Central memory CD4-positive, alpha-beta T cell (primary cell): ENCODE results near the gene TMEM258.

Experiments
- DNase-seq: peaks from one replicate; pipeline ENCODE4 v3.0.0; 2022

Gene TMEM258

DNA sequence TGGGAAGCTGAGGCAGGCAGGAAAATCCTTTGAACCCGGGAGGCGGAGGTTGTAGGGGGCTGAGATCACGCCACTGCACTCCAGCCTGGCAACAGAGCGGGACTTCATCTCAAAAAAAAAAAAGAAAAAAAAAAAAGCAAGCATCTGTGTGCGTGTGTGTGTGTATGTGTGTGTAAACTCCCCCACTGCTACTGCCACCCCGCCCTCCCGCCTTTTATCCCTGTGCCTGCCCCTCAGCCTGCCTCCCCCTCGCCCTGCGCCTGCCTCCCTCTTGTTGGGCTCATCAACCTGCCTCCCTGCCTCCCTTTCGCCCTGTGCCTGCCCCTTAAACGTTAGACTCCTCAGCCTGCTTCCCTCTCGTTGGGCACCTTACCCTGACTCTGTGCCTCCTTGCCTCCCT lies 18.0 kb downstream of the TMEM258 start:
- no peak for DNase-seq

DNA sequence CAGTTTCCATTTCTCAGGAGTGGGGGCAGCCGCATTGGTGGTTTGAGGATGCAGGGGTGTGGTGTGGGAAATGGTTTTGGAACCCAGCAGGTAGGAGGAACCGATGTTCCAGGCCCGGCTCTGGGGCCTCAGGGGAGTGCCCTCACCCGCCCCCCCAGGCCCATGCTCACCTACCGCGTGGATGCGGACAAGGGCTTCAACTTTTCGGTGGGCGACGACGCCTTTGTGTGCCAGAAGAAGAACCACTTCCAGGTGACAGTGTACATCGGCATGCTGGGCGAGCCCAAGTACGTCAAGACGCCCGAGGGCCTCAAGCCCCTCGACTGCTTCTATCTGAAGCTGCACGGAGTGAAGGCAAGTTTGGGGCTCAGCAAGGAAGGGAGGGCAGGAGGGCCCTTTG lies 18.6 kb downstream of the TMEM258 start:
- DNase-seq: no peak

DNA sequence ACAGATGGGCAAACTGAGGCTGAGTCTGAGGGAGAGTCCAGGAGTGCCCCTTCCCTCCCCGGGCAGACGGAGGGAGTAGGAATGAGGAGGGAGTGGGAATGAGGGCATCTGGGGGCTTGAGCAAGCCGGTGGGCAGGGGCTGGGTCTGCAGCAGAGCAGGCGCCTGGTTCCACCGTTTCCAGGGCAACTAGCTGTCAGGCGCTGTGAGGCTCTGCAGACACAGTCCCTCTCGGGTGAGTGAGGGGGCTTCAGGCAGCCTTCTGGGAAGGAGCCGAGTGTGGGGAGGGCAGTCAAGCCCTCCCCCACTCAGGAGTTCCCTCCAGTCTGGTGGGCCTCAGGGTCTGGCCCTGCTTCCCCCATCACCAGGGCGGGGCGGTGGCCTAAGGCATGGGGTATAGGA lies 19.0 kb downstream of the TMEM258 start:
- DNase-seq: no peak

DNA sequence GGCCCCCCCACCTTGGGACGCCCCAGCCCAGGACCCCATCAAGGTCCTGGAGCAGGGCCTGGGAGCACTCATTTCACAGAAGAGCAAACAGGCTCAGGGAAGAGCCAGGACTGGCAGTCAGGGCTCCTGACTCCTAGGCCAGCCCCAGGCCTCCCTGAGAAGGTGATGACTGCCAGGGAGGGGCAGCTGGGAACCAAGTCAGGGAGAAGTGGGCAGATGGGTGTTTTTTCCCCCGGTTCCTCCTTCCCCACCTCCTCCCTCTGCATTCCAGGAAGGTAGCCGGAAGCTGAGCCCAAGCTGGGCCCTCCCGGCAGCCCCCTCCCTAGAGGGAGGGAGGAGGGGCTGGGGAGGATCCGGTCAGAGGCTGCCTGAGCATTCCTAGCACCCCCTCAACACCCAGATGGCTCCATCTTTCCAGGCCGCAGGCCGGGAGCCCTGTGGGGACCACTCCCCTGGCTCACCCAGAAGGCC lies 20.4 kb downstream of the TMEM258 start:
- DNase-seq: no peak

DNA sequence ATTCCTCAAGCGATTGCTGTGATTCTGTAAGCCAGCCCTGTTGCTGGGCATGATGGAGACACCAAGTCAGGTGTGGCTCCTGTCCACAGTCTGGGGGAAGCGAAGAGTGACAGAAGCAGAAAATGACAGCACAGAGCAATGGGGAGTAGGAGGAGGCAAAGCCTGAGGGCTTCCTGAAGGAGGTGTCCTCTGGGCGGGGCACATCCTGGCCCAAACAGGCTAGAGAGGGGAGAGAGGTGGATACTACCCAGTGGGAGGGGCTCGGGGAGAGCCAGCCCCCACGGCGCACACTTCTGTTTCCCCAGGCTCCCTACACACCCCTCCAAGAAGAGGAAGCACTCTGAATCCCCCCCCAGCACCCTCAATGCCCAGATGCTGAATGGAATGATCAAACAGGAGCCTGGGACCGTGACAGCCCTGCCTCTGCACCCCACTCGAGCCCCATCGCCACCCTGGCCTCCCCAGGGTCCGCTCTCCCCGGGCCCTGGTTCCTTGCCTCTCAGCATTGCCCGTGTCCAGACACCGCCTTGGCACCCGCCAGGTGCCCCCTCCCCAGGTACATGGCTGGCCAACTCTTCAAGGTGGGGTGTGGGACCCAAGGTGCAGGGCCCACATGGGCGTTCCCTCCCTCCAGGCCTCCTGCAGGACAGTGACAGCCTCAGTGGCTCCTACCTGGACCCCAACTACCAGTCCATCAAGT lies 21.1 kb downstream of the TMEM258 start:
- no peak for DNase-seq

DNA sequence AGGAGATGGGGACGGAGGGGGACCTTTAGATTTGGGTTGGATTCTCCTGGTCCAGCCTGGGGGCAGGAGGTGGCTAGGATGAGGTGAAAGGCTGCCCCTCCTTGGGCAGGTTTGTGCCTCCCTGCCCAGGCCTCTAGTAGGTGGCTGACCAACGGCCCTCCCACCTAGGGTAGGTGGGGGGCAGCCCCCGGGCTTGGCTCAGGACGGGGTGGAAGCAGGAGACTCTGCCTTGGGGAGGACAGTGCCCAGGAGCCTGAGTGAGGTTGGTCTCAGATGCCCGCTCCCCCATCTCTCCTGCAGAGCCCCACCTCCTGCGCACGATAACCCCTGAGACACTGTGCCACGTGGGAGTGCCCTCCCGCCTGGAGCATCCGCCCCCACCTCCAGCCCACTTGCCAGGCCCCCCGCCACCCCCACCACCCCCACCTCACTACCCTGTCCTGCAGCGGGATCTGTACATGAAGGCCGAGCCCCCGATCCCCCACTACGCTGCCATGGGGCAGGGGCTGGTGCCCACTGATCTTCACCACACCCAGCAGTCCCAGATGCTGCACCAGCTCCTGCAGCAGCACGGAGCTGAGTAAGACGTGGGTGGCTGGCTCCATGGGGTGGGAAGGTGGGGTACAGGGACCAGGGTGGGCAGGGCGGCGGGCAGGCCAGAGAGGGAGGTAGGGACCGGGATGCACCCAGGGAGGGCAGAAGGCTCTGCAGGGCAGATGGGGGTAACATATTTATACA lies 22.3 kb downstream of the TMEM258 start:
- no peak for DNase-seq

DNA sequence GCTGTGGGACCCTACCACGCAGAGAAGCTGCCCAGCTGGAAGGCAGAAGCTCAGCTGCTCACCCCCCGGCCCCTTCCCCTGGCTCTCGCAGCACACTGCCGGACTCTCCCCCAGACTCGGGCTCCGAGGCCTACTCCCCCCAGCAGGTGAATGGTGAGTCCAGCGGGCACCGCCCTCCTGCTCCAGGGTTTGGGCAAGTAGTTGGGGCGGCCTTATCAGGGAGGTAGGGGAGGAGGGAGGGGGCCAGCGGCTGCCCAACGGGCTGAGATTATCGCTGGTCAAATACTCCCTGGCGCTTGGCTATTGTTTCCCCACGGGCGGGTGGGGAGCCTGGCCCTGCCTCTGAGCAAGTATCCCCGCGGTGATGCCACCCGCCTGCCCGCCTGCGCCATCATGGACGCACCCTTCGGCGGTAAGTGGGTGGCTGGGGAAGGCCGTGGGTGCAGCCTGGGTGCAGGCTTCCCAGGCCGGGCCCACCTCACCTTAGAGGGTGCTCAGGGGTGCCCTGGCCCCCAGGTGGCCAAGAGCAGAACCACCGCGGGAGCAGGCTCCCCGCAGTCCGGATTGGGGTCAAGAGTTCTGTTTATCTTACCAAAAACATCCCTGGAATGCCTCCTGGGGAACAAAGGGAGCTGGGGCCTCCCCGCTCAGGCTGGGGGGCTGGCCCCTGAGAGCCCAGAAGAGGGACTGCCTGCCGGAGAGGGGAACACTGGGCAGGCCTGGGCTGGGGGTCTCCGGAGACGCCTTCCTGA lies 23.1 kb downstream of the TMEM258 start:
- DNase-seq: no peak

DNA sequence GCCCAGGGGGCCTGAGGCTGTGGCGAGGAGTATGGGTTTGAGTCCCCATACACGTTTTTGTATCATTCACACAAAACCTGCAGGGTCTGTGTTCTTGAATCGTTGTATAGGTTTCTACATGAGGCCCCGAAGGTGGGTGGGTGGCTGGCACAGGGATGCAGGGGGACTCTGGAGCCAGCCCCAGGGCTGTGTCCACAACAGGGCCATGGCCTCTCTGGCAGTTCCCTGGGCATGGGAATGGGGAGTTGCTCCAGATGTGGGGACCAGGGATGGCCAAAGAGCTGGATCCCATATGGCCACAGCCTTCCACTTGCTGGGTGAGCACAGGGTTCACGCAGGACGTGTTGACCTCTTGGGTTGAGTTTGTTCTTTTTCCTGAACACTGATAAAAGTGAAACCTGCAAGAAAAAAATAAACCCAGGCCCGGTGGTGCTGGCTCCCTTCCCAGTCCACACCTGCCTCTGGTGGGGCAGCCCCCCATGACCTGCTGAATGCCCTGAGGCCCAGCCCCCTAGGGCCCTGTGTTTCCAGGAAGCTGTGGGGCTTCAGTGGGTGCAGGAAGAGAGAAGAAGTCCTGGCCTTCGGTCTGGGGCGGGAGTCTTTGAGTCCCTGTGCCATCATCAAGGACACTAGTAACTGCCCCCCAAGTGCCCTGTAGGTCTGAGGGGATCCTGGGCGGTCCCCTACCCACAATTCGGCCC lies 23.9 kb downstream of the TMEM258 start:
- no peak for DNase-seq

DNA sequence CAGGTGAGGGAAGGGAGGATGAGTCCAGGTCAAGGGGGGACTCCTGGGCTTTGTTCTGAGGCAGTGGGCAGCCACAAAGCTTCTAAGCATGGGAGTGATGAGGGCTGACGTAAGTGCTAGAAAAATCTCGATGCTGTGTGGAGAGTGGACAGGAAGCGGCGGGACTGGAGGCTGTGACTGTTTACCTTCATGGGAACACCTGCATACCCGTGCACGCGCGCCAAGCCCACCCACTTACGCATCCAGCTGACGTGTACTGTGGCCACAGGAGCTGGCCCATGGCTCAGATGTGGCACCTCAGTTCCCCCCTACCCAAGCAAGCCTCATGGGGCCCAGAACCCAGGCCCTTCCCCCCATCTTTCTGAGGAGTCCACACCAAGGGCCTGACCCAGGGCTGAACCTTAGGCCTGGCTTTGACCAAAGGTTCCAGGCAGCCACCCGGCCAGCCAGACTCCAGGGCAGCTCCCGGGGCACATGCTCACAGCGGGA lies 26.0 kb downstream of the TMEM258 start:
- DNase-seq: no peak

DNA sequence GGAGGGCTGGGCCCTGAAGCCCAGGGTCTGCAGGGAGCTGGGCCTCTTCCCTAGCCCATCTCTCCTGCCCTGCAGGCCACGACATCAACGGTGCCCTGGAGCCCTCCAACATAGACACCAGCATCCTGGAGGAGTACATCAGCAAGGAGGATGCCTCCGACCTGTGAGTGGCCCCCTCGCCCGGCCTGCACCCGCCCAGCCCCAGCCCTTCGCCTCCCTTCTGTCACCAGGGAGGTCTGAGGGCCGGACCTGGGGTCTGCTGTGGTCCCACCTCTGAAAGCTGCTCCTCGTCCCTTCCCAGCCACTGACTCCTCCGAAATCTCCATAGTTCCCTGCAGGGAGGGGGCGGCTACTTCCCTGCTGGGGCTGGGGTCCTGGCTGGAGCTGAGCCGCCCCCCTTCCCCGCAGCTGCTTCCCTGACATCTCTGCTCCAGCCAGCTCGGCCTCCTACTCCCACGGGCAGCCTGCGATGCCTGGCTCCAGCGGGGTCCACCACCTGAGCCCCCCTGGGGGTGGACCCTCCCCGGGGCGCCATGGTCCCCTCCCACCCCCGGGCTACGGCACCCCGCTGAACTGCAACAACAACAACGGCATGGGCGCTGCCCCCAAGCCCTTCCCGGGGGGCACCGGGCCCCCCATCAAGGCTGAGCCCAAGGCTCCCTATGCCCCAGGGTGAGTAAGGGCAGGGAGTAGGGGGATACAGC lies 26.7 kb downstream of the TMEM258 start:
- no peak for DNase-seq

DNA sequence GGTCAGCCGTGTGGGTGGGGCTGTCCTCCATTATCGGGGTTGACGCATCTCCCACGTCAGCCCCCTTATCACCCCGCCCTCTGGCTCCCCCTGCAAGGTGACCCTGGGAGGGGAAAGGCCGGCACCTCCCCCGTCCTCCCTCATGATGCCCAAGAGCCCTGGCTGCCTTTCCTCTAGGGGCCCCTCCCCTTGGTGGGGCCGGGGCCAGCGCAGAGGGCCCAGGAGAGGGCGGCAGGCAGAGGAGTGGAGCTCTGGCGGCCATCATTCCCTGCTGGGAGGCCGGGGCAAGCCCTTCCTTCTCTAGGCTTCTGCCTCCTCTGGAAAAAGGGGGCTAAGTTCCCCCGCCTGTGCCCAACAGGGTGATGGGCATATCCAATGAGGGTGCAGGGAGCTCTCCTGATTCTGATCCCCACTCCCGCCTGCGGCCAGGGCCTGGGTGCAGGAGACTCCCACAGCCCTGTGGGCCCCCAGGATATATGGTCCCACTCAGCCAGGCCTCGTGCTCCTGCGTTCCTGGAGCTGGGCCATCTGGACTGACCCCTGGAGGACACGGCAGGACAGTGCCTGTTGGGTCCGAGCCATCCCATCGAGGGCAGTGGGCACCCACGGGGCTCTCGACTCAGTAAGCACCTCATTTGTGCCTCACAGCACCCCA lies 27.7 kb downstream of the TMEM258 start:
- no peak for DNase-seq

DNA sequence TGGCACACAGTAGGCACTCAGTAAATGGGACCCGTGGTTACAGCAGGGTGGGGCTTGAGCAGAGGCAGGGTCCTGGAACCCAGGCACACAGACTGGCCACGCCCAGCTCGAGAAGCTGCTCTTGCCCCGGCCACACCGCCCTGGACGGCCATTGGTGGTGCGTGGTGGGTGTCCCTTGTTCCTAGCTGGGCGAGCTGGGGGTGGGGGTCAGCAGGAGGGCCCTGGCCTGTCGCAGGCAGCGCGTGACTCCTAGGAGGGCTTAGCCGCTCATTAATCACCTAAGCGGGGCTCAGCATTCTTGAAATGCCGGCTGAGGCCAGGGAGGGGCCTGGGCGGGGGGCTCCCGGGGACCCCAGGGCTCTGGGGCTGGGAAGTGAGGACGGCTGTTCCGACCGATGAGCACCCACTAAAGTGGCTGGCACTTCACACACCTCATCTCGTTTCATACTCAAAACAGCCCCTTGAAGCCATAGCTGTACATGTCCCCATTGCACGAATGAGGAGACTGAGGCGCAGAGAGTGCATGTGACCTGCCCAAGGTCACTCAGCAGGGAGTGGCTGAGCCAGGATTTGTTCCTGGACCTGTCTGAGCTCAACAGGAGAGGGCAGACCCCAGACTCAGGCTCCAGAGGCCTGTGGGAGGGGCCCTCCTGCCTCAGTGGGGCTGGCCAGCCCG lies 28.3 kb downstream of the TMEM258 start:
- no peak for DNase-seq

DNA sequence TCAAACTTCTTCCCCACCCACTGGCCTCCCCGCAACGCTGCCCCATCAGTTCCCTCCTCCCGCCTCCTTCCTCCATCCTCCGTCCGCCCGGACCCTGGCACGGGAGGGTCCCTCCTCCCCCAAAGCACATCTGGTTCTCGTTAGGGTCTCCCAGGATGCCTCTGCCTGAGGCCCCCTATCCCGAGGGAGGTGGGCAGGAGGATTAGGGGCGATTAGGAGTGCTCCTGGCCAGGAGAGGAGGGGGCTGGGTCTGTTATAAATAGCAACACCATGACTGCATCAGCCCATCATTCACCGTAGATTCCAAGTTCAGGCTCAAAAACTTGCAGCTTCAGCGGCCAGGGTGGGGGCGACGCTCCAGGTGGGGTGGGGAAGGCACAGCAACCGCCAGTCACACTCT lies 29.6 kb downstream of the TMEM258 start:
- no peak for DNase-seq

DNA sequence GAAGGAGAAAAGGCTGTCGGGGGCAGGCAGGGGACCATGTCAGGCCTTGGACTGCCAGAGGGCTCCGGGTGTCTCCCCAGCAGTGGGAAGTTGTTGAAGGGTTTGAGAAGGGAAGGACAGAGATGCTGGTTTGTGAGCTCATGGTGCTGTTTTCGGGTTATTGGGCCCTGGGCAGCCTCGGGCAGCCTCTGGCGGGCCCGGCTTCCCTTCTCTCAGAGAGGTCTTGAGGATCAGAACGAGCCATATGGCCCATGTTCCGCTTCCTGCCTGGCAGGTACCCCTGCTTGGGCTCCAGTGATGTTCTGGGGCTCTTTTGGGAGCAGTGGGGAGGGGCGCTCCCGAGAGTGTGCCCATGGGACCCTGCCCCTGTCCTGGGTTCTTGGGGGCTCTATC lies 30.2 kb downstream of the TMEM258 start:
- DNase-seq: no peak

DNA sequence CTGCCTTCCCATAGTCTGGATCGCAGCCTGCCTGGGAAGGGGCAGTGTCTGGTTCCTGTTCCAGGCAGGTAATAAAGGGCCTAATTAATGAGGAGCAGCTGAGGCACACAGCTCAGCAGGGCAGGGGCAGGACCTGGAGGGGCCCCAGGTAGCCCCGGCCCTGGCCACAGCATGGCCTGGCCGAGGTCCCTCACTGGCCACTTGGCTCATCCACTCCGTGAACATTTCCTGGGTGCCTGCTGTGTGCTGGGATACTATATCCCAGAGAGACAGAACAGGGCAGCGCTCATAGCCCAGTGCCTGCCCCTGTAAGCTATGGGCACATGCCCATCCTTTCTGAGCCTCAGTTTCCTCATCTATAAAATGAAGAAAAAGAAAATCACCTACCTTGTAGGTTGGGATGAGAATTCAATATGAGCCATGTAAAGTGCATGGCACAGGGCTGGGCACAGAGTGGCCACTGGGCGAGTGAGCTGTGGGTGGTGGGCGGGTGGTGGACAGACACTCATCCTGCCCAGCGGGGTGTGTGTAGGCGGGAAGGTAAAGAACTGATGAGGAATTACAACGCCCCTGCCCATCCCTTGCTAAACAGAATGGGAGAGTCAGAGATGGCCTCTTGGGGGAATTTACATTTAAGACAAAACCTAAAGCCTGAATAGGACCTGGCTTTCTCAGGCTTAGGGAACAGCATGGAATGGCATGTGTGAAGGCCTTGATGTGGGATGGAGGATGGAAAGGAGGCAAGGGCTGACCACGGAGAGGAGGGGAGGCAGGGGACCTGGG lies 30.8 kb downstream of the TMEM258 start:
- DNase-seq: no peak

DNA sequence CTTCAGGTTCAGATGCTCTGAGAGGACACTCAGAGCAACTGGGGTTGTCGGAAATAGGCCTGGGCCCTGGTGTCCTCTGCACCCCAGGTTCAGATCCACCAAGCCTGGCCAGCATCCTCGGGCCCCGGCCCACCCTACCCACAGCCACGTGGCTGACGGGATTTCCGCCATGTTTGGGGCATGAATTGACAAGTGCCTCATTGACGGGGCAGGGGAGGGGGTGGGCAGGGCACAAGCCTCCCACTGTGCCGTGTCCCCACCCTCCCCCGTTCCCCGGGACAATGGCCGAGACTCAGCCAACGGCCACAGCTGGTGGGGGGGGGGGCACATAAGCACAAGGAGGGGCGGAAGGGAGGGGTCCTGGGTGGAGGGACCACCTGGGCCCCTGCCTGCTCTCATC lies 31.5 kb downstream of the TMEM258 start:
- no peak for DNase-seq

DNA sequence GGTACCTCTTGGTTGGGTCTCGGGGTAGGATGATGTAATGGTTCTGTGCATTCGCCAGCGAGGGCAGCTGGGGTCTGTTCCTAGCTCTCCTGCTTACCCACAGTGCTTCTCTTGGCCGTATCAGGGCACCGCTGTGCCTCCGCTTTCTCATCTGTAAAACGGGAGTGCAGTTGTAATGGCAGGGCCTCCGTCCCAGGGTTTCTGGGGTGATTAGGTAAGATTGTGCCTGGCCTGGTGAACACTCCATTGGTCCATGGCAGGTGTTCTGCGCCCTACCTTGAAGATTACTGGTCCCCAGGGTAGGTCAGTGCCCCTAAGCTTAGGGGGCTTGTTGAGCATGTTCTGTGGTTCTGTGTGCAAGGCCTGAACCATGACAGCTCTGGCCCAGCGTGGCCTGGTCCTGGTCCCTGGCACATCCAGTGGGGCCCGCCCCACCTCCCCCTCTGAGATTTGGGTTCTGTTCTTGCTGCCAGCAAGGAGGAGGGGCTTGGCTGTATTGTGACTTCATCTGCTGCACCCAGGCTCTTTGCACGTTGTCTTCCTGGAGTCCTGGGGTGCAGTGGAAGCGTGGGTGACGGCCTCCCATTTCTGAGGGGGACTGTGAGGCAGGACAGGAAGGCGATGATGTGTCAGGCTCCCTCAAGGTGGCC lies 35.1 kb downstream of the TMEM258 start:
- DNase-seq: no peak

DNA sequence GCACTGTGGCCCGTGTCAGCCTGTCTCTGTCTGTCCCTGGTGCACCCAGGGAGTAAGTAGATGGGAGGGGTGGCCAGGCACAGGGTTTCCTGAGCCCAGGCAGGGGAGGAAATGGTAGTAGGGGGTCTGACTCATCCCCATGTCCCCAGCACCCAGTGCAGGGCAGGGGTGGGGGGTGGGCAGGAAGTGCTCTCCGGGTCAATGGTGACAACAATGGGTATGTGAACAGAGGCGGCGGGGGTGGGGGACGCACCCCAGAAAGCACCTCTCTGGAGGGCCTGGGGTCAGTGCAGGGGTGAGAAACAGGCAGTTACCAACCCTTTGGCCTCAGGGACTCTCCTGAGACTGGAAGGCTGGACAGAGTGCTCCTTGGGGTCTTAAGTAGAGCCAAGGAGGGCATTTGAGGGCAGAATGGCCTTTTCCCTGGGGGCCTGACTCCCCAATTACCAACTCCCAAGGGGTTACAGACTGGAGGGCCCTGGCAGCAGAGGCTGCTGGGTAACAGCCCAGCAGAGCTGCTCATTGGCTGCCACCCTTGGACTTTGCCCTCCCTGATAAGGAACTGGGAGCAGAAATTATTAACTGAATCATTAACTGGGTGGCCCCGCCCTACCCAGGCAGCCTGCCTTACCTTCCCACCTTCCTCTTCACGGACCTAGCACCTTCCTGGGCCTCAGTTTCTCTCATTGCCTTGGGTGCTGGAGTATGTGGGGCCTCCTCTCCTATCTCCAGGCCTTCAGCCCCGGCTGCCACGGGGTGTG lies 35.8 kb downstream of the TMEM258 start:
- no peak for DNase-seq

DNA sequence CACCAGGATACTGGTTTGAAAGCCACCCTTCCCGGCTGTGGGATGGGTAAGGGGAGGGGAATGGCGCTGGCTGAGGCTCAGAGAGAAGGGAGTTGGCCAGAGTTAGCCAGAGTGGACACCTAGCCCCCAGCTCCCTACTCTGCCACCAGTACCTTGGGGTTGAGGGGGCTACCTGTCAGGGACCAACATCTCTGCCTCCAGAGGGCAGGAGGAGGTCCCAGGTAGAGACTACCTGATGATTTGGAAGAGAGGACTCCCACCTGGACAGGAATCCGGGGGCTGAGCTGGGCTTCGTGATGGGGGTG lies 36.3 kb downstream of the TMEM258 start:
- no peak for DNase-seq
